Colonic mucosa (tissue), 4 donors: Measurements from ENCODE around the gene PIGU. TPM values are rescaled to one million over a fixed set of nuclear protein-coding genes. Genes with fewer than 3 reads are reported as not detected.
"Not testable (repeated sequence)": the region's sequence is repeated elsewhere in the genome, so short reads cannot be mapped to it uniquely, and the experiment has no call there.

Source experiments
- DNase-seq: peaks from one replicate; pipeline ENCODE4 v3.0.0-alpha.2; 2020
- H3K27ac ChIP-seq: fragments of 200-600 bp; one replicate; pipeline ENCODE4 v1.8.0; 2021
- H3K27me3 ChIP-seq: fragments of 200-600 bp; one replicate; pipeline ENCODE4 v1.8.0; 2021
- H3K36me3 ChIP-seq: fragments of 200-600 bp; one replicate; pipeline ENCODE4 v1.8.0; 2021
- H3K4me1 ChIP-seq: fragments of 200-600 bp; one replicate; pipeline ENCODE4 v1.8.0; 2021; ENCODE audit warnings: mild to moderate bottlenecking
- H3K4me3 ChIP-seq: fragments of 200-600 bp; one replicate; pipeline ENCODE4 v1.8.0; 2021
- H3K9ac ChIP-seq, 2 donors: one replicate each; pipeline ENCODE4 v1.7.0; 2013; ENCODE audit warnings: control low read depth in 2 of 2, low read depth in 2 of 2, low read length in 2 of 2
- H3K9me3 ChIP-seq: fragments of 200-600 bp; one replicate; pipeline ENCODE4 v1.8.0; 2021
- intact Hi-C: fragments of 100-400 bp; cut with DNase I; formaldehyde crosslinking; loops from one replicate; pipeline ENCODE4 v1.14.1; 2022
- total RNA-seq, 2 donors: library from RNA; stranded (reverse); fragmentation: NEBNext Ultra II Directional in 1 of 2; extraction: Animal tissue kit (Norgen Biotek cat#: 25700) in 1 of 2; gene quantifications; one replicate each; pipeline ENCODE4 v1.2.1, GENCODE V29; 2021
- TF ChIP-seq, protein P1 (sequence below): fragments of 200-600 bp; IDR thresholded peaks from one replicate; pipeline ENCODE4 v1.8.0; 2022; ENCODE audit warnings: antibody characterized with exemption, mild to moderate bottlenecking
- donor health status: healthy.
- donor health status: DM: no; HTN: no; CAD: no.
- donor health status: DM: no; HTN: no; CAD: no.

The PIGU gene
- total RNA-seq, 2 donors from 2014 or later, result 22.3 to 32.6 TPM

DNA sequence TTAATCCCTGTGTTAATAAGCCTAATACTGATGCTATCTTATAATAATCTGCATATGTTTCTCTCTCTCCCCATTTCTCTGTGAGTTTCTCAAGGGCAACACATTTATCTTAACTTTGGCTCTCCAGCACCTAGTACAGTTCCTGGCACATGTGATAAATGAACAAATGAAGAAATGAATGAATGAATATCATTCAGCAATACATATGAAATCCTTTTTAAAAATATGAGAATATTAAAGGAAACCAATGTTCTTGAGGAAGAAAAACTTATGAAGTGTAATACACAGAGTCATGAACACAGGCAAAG is 55.9 kb downstream of the PIGU start:
- H3K4me3 ChIP-seq, result no peak overlapping the region
- peak overlapping the region; percentile 65 for H3K27ac ChIP-seq
- TF ChIP-seq, protein P1, sequence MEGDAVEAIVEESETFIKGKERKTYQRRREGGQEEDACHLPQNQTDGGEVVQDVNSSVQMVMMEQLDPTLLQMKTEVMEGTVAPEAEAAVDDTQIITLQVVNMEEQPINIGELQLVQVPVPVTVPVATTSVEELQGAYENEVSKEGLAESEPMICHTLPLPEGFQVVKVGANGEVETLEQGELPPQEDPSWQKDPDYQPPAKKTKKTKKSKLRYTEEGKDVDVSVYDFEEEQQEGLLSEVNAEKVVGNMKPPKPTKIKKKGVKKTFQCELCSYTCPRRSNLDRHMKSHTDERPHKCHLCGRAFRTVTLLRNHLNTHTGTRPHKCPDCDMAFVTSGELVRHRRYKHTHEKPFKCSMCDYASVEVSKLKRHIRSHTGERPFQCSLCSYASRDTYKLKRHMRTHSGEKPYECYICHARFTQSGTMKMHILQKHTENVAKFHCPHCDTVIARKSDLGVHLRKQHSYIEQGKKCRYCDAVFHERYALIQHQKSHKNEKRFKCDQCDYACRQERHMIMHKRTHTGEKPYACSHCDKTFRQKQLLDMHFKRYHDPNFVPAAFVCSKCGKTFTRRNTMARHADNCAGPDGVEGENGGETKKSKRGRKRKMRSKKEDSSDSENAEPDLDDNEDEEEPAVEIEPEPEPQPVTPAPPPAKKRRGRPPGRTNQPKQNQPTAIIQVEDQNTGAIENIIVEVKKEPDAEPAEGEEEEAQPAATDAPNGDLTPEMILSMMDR, result no peak
- no peaks in the 10 kb centered on the region for H3K9me3 ChIP-seq
- intact Hi-C loops, result no loop called here
- no peaks in the 10 kb centered on the region for H3K36me3 ChIP-seq
- H3K9ac ChIP-seq, result no peak overlapping the region
- H3K27me3 ChIP-seq, result no peaks in the 10 kb centered on the region
- DNase-seq, result no peak
- peaks cover 4% of the 10 kb centered on the region for H3K4me1 ChIP-seq

DNA sequence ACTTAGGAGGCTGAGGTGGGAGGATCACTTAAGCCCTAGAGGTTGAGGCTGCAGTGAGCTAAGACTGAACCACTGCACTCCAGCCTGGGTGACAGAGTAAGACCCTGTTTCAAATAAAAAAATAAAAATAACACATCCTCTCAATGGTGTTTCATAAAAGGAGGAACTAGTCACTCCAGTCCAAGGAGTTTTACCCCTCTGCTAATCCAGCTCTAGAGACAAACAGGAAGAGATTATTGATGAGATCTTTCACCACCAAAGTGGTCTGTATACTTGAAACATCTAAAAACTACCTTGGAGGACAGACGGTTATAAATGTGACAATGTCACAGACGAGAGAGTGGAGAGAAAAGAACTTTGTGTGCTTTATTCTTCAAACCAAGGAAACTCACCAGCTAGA is 58.2 kb downstream of the PIGU start:
- Histone ChIP-seq H3K27ac (no peak overlapping the region), H3K9ac (no peak overlapping the region), H3K4me3 (no peak overlapping the region), H3K27me3 (no peaks in the 10 kb centered on the region), H3K36me3 (no peaks in the 10 kb centered on the region), H3K9me3 (no peaks in the 10 kb centered on the region), H3K4me1 (peaks cover 4% of the 10 kb centered on the region)
- TF ChIP-seq, protein P1, result no peak
- no peak for DNase-seq
- intact Hi-C loops, result no loop called here

DNA sequence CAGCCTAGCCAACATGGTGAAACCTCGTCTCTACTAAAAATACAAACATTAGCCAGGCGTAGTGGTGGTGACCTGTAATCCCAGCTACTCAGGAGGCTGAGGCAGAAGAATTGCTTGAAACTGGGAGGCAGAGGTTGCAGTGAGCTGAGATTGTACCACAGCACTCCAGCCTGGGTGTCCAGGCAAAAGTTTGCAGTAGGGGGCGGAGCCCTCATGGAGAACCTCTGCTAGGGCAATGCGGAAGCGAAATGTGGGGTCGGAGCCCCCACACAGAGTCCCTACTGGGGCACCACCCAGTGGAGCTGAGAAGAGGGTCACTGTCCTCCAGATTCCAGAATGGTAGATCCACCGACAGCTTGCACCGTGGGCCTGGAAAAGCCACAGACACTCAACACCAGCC is 60.0 kb downstream of the PIGU start:
- DNase-seq, H3K4me1 ChIP-seq, H3K9ac ChIP-seq, intact Hi-C loops, H3K27ac ChIP-seq, H3K9me3 ChIP-seq, H3K4me3 ChIP-seq, H3K27me3 ChIP-seq, H3K36me3 ChIP-seq: not testable (repeated sequence)

DNA sequence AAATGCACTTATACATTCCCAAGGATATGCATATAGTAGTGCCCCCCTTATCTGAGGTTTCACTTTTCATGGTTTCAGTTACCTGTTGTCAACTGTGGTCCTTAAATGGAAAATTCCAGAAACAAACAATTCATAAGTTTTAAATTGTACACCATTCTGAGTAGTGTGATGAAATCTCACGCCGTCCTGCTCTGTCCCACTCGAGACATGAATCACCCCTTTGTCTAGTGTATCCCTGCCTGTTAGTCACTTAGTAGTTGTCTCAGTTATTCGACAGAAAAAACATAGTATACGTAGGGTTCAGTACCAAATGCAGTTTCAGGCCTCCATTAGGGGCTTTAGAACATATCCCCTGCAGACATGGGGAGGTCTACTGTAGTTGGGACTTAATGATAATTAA is 61.4 kb downstream of the PIGU start:
- Histone ChIP-seq H3K9ac (no peak overlapping the region), H3K4me3 (no peak overlapping the region), H3K9me3 (no peaks in the 10 kb centered on the region), H3K4me1 (no peaks in the 10 kb centered on the region), H3K27me3 (no peaks in the 10 kb centered on the region), H3K36me3 (no peaks in the 10 kb centered on the region), H3K27ac (no peak overlapping the region)
- DNase-seq, result no peak
- intact Hi-C loops, result no loop called here
- TF ChIP-seq, protein P1, result no peak

DNA sequence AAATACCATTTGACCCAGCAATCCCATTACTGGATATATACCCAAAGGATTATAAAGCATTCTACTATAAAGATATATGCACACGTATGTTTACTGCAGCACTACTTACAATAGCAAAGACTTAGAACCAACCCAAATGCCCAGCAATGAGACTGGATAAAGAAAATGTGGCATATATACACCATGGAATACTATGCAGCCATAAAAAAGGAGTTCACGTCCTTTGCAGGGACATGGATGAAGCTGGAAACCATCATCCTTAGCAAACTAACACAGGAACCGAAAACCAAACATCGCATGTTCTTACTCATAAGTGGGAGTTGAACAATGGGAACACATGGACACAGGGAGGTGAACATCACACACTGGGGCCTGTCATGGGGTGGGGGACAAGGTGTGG is 64.9 kb downstream of the PIGU start:
- H3K27ac ChIP-seq, H3K4me3 ChIP-seq, H3K36me3 ChIP-seq, H3K4me1 ChIP-seq, H3K9me3 ChIP-seq, H3K27me3 ChIP-seq, intact Hi-C loops, DNase-seq: not testable (repeated sequence)
- peak overlapping the region in 1 of 2 donors; percentile 24 for H3K9ac ChIP-seq

DNA sequence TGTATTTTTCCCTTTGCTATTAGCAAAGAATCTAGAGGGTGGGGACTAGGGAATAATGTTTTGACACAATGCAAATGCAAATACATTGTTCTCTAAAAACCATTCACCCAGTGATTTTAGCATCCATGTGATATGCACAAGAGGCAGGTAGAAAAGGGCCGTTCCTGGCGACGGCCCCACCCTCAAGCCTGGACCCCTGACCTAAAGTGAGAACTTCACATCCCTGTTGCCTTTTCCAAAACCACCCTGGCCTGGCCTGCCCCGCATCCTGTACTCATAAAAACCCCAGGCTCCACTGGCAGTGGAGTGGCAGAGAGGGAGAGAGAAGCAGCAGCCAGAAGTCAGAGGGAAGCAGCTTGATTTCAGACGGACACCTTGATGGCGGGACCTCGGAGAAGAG is 69.8 kb downstream of the PIGU start:
- H3K36me3 ChIP-seq, result no peaks in the 10 kb centered on the region
- H3K4me3 ChIP-seq, result no peak overlapping the region
- no peaks in the 10 kb centered on the region for H3K27me3 ChIP-seq
- no peak overlapping the region for H3K9ac ChIP-seq
- TF ChIP-seq, protein P1, result no peak
- no peaks in the 10 kb centered on the region for H3K4me1 ChIP-seq
- DNase-seq, result no peak
- H3K27ac ChIP-seq, result no peak overlapping the region
- intact Hi-C loops, result no loop called here
- H3K9me3 ChIP-seq, result no peaks in the 10 kb centered on the region
